ENCODE measurements around the gene FAM50A.
"Not testable (repeated sequence)": the region's sequence is repeated elsewhere in the genome, so short reads cannot be mapped to it uniquely, and the experiment has no call there.

The FAM50A gene
- long read RNA-seq, transcript FAM50A-202 (13 exons, 1,352 nt): major isoform, 150 of 172 reads
- long read RNA-seq, partial matches to known transcripts: 4 of 172 reads
- long read RNA-seq, other reads (novel, unspliced or antisense): 14 of 172 reads

- peak in 1 of 2 experiments; percentile 42 for DNase-seq (ENCODE audit: low read depth in 1 of 2, low spot score in 1 of 2)
- TF ChIP-seq POLR2AphosphoS5 (IDR thresholded peaks at IDR 0.05; ENCODE audit: low read depth) (no peak), CTCF (IDR thresholded peaks at IDR 0.05; ENCODE audit: insufficient read depth, low read length) (no peak)
- H3K27me3 ChIP-seq (ENCODE audit: insufficient read depth, poor library complexity, severe bottlenecking): no peaks in the 10 kb centered on the region
- peak within 1 kb of the TSS; percentile 46 for H3K4me3 ChIP-seq (replicated peaks; ENCODE audit: insufficient read depth, low read length)
- H3K27ac ChIP-seq (replicated peaks): no peak within 1 kb of the TSS
Observed at GRCh38 chrX:154443992-154444754, at the start of gene FAM50A. Gene FAM50A, plus strand, starts transcription at chrX:154444141. Its CDS starts 95 bp downstream, at chrX:154444236.

GRCh38 chrX:154396363-154396762 is 47.6 kb upstream of the FAM50A start:
- not testable (repeated sequence) for DNase-seq (ENCODE audit: low read depth in 1 of 2, low spot score in 1 of 2); H3K4me3 ChIP-seq (replicated peaks; ENCODE audit: insufficient read depth, low read length); H3K27ac ChIP-seq (replicated peaks); H3K27me3 ChIP-seq (ENCODE audit: insufficient read depth, poor library complexity, severe bottlenecking)

GRCh38 chrX:154396973-154397887 is 46.7 kb upstream of the FAM50A start:
- H3K27ac ChIP-seq (replicated peaks): peak overlapping the region; percentile 95
- no peaks in the 10 kb centered on the region for H3K27me3 ChIP-seq (ENCODE audit: insufficient read depth, poor library complexity, severe bottlenecking)
- TF ChIP-seq SPI1 (IDR thresholded peaks at IDR 0.05; ENCODE audit: borderline replicate concordance, low read depth) (no peak), CTCF (IDR thresholded peaks at IDR 0.05; ENCODE audit: insufficient read depth, low read length) (no peak), POLR2AphosphoS5 (IDR thresholded peaks at IDR 0.05; ENCODE audit: low read depth) (no peak), REST (IDR thresholded peaks at IDR 0.05; ENCODE audit: insufficient replicate concordance, low read depth) (no peak), GABPA (IDR thresholded peaks at IDR 0.05; ENCODE audit: low read depth) (no peak)
- DNase-seq (ENCODE audit: low read depth in 1 of 2, low spot score in 1 of 2): peak; percentile 51 to 61
- H3K4me3 ChIP-seq (replicated peaks; ENCODE audit: insufficient read depth, low read length): peak overlapping the region; percentile 57

- TF ChIP-seq CTCF (IDR thresholded peaks at IDR 0.05; ENCODE audit: insufficient read depth, low read length) (no peak), SPI1 (IDR thresholded peaks at IDR 0.05; ENCODE audit: borderline replicate concordance, low read depth) (no peak), REST (IDR thresholded peaks at IDR 0.05; ENCODE audit: insufficient replicate concordance, low read depth) (peak; percentile 73), POLR2AphosphoS5 (IDR thresholded peaks at IDR 0.05; ENCODE audit: low read depth) (peak; percentile 99), GABPA (IDR thresholded peaks at IDR 0.05; ENCODE audit: low read depth) (no peak)
- Histone ChIP-seq H3K27me3 (ENCODE audit: insufficient read depth, poor library complexity, severe bottlenecking) (no peaks in the 10 kb centered on the region), H3K4me3 (replicated peaks; ENCODE audit: insufficient read depth, low read length) (peak within 1 kb of the TSS; percentile 57), H3K27ac (replicated peaks) (peak within 1 kb of the TSS; percentile 95)
- DNase-seq (ENCODE audit: low read depth in 1 of 2, low spot score in 1 of 2): peak; percentile 93 to 94
Observed at GRCh38 chrX:154397888-154398667, 45.9 kb upstream of the FAM50A start, which contains the start of gene RPL10. Gene RPL10, plus strand, starts transcription at chrX:154398377. Its CDS starts 143 bp downstream, at chrX:154398520.

All from HL-60 (cell line).